Measurements from ENCODE around the gene NOS2. TPM values are rescaled to one million over a fixed set of nuclear protein-coding genes. Genes with fewer than 3 reads are reported as not detected.

The NOS2 gene
- total and polyA plus RNA-seq, 2 donors (not counting 1 experiment from before 2014, with no cell fraction given): under 0.01 TPM; not detected in 1

- Histone ChIP-seq H3K9me3 (ENCODE audit: control insufficient read depth, insufficient read depth, low read depth, low read length) (no peaks in the 10 kb centered on the region), H2AFZ (ENCODE audit: low read length) (no peak overlapping the region), H3K79me2 (ENCODE audit: control insufficient read depth, insufficient read depth, low read length) (no peaks in the 10 kb centered on the region), H3K27me3 (ENCODE audit: control insufficient read depth, insufficient read depth, low read length) (no peaks in the 10 kb centered on the region), H3K27ac (ENCODE audit: insufficient read depth, low read length) (no peak overlapping the region), H3K4me2 (ENCODE audit: extremely low read depth, insufficient read depth, low read length) (no peak overlapping the region), H3K4me3 (replicated peaks in 1 of 4; ENCODE audit: control extremely low read depth in 1 of 4, insufficient read depth in 1 of 4, low read depth in 3 of 4, low read length in 4 of 4) (no peak overlapping the region), H3K4me1 (ENCODE audit: control insufficient read depth, extremely low read depth, insufficient read depth, low read length) (no peaks in the 10 kb centered on the region), H3K9ac (ENCODE audit: insufficient read depth, low read length) (no peak overlapping the region), H3K36me3 (ENCODE audit: control insufficient read depth, insufficient read depth, low read length) (no peaks in the 10 kb centered on the region), H4K20me1 (ENCODE audit: control insufficient read depth, extremely low read depth, insufficient read depth, low read length) (no peaks in the 10 kb centered on the region)
- TF ChIP-seq CTCF (conservative IDR thresholded peaks at IDR 0.05 in 1 of 2, IDR thresholded peaks at IDR 0.05 in 1 of 2; ENCODE audit: low read depth in 1 of 2, low read length in 2 of 2): no peak
- no peak for TF ChIP-seq EZH2 (IDR thresholded peaks at IDR 0.05; ENCODE audit: low read length, missing control alignments)
- no peak for DNase-seq (ENCODE audit: low read depth in 2 of 2)
Measured at GRCh38 chr17:27810902-27811557, 10.7 kb upstream of the NOS2 start.

GRCh38 chr17:27810211-27810901 is 10.0 kb upstream of the NOS2 start:
- Histone ChIP-seq H4K20me1 (ENCODE audit: control insufficient read depth, extremely low read depth, insufficient read depth, low read length) (no peaks in the 10 kb centered on the region), H3K79me2 (ENCODE audit: control insufficient read depth, insufficient read depth, low read length) (no peaks in the 10 kb centered on the region), H3K36me3 (ENCODE audit: control insufficient read depth, insufficient read depth, low read length) (no peaks in the 10 kb centered on the region), H3K4me1 (ENCODE audit: control insufficient read depth, extremely low read depth, insufficient read depth, low read length) (no peaks in the 10 kb centered on the region), H2AFZ (ENCODE audit: low read length) (no peak overlapping the region), H3K9me3 (ENCODE audit: control insufficient read depth, insufficient read depth, low read depth, low read length) (no peaks in the 10 kb centered on the region), H3K27me3 (ENCODE audit: control insufficient read depth, insufficient read depth, low read length) (no peaks in the 10 kb centered on the region), H3K4me3 (replicated peaks in 1 of 4; ENCODE audit: control extremely low read depth in 1 of 4, insufficient read depth in 1 of 4, low read depth in 3 of 4, low read length in 4 of 4) (no peak overlapping the region), H3K9ac (ENCODE audit: insufficient read depth, low read length) (no peak overlapping the region), H3K27ac (ENCODE audit: insufficient read depth, low read length) (no peak overlapping the region), H3K4me2 (ENCODE audit: extremely low read depth, insufficient read depth, low read length) (no peak overlapping the region)
- TF ChIP-seq CTCF (conservative IDR thresholded peaks at IDR 0.05 in 1 of 2, IDR thresholded peaks at IDR 0.05 in 1 of 2; ENCODE audit: low read depth in 1 of 2, low read length in 2 of 2): no peak
- no peak for TF ChIP-seq EZH2 (IDR thresholded peaks at IDR 0.05; ENCODE audit: low read length, missing control alignments)
- no peak for DNase-seq (ENCODE audit: low read depth in 2 of 2)

- H3K79me2 ChIP-seq (ENCODE audit: control insufficient read depth, insufficient read depth, low read length): no peaks in the 10 kb centered on the region
- H3K9ac ChIP-seq (ENCODE audit: insufficient read depth, low read length): no peak overlapping the region
- H4K20me1 ChIP-seq (ENCODE audit: control insufficient read depth, extremely low read depth, insufficient read depth, low read length): no peaks in the 10 kb centered on the region
- H3K27ac ChIP-seq (ENCODE audit: insufficient read depth, low read length): no peak overlapping the region
- no peak for DNase-seq (ENCODE audit: low read depth in 2 of 2)
- H3K9me3 ChIP-seq (ENCODE audit: control insufficient read depth, insufficient read depth, low read depth, low read length): no peaks in the 10 kb centered on the region
- H3K4me3 ChIP-seq (replicated peaks in 1 of 4; ENCODE audit: control extremely low read depth in 1 of 4, insufficient read depth in 1 of 4, low read depth in 3 of 4, low read length in 4 of 4): no peak overlapping the region
- no peak overlapping the region for H3K4me2 ChIP-seq (ENCODE audit: extremely low read depth, insufficient read depth, low read length)
- H2AFZ ChIP-seq (ENCODE audit: low read length): no peak overlapping the region
- no peaks in the 10 kb centered on the region for H3K4me1 ChIP-seq (ENCODE audit: control insufficient read depth, extremely low read depth, insufficient read depth, low read length)
- no peaks in the 10 kb centered on the region for H3K27me3 ChIP-seq (ENCODE audit: control insufficient read depth, insufficient read depth, low read length)
- TF ChIP-seq CTCF (conservative IDR thresholded peaks at IDR 0.05 in 1 of 2, IDR thresholded peaks at IDR 0.05 in 1 of 2; ENCODE audit: low read depth in 1 of 2, low read length in 2 of 2): no peak
- TF ChIP-seq EZH2 (IDR thresholded peaks at IDR 0.05; ENCODE audit: low read length, missing control alignments): no peak
- H3K36me3 ChIP-seq (ENCODE audit: control insufficient read depth, insufficient read depth, low read length): no peaks in the 10 kb centered on the region
Measured at GRCh38 chr17:27809555-27809954, 9.2 kb upstream of the NOS2 start.
